ENCODE data around the gene LENG1.

Gene LENG1

DNA sequence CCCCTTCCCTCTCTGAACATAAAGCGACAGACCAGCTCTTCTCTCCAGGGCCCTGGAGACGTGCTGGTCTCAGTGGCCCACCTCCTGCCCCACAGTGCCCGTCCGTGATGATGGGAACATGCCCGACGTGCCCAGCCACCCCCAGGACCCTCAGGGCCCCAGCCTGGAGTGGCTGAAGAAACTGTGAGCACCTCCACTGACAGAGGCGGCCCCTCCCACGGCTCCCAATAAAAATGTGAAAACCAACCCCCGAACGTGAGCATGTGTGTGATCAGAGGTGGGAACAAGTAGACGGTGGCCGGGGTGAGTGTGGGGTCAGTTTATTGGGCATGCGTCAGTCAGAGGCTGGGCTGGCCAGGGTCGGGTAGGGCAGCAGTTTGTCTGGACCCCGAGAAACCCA, 52.8 kb downstream of the LENG1 start:
- DNase-seq: no peak

DNA sequence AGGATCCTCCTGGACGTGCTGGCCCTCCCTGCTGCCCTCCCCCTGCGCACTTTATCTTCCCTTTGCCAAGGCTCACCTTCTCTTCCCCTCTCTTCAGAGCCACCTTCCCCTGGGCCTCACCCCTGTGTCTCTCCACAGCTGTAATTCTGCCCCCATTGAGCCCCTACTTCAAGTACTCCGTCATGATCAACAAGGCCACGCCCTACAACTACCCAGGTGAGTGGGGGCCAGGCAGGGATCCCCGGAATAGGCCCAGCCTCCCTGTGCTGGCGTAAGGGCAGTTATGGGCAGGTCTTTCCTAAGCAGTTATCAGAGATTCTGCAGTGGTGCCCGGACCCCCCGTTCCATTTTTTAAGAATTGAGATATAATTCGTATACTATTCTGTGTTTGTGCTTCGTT, 53.7 kb downstream of the LENG1 start:
- no peak for DNase-seq

Data from cerebellar nuclear complex (tissue), 1 donor.